Nucleus accumbens (tissue), 56 donors: ENCODE measurements around the gene NYAP1.
"Not testable (repeated sequence)": the region's sequence is repeated elsewhere in the genome, so short reads cannot be mapped to it uniquely, and the experiment has no call there.

Experiments used
- DNase-seq, 56 donors: peaks; one replicate each; lab custom pipeline; 2025; lab: John Stamatoyannopoulos, UW

The NYAP1 gene

DNA sequence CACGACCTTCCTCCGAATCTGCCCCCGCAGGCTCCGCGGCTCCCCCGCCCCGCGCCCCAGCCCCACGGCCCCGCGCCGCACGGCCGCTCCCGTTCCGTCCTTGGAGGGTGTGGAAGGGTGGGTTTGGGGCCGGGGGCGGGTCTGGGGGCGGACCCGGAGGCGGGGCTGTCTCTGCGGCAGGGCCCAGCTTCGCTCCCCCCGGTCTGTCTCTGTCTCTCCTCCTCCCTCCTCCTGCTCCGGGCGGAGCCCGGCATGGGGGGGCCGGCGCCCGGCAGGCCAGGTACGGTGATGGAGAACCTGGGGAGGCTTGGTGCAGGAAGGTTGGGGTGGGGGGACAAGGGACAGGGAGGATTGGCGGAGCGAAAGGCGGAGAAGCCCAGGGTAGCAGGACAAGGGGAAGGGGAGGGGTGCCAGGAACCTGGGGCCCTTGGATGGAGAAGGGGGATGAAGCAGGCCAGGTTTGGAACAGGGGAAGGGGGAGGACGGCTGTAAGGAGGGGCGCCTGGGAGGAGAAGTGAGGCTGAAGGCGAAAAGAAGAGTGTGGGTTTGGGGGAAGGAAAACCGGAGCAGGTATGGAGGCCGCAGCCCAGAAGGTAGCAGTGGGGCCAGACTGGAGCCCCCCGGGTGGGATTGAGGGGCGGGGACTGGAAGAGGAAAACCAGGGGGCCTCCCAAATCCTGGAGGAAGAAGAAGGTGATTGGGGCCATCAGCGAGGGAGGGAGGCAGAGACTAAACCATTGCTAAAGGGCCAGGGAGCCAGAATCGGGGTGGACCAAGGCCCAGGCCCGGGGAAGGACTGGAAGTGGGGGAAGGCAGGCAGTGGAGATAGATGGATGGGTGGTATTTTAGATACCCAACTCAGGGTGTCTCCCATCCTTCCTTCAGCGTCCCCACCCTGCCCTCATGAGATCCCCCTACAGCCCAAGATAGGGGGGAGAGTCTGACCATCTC lies at the start of gene NYAP1:
TSS of gene NYAP1 (plus strand) at position 206 of the 951 bp plus-strand sequence. CDS start 1,385 bp downstream, outside the sequence.
- DNase-seq, result peak in 50 of 56 donors; percentile 20 to 79 (median 59)

DNA sequence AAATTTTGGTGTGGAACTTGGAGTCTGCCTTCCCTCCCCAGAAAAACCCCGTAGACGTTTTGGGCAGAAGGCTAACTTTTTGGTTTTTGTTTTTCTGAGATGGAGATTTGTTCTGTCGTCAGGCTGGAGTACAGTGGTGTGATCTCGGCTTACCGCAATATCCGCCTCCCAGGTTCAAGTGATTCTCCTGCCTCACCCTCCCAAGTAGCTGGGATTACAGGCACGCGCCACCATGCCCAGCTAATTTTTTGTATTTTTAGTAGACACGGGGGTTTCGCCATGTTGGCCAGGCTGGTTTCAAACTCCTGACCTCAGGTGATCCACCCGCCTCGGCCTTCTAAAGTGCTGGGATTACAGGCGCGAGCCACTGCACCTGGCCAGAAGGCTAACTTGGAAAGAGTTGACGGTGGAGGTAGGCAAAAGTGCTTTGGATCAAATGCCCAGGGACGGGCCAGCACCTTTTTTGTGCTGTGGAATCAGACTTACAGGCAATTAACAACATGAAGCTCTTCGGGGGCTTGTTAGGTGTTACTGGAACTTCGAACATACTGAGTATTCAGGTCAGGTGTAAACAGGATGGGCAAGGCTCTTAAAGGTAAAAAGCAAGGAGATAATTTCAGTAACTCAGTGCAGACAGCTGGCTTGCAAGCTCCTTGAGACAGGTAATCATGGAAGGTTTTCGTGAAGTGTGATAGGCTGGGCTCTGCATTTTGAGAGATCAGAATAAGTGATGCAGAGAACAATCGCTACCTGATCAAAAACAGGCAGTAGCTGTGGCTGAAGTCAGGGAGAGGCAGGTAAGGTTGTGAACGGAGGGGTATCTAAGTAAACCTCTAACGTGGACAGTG lies 49.2 kb upstream of the NYAP1 start:
- DNase-seq, result no peak

DNA sequence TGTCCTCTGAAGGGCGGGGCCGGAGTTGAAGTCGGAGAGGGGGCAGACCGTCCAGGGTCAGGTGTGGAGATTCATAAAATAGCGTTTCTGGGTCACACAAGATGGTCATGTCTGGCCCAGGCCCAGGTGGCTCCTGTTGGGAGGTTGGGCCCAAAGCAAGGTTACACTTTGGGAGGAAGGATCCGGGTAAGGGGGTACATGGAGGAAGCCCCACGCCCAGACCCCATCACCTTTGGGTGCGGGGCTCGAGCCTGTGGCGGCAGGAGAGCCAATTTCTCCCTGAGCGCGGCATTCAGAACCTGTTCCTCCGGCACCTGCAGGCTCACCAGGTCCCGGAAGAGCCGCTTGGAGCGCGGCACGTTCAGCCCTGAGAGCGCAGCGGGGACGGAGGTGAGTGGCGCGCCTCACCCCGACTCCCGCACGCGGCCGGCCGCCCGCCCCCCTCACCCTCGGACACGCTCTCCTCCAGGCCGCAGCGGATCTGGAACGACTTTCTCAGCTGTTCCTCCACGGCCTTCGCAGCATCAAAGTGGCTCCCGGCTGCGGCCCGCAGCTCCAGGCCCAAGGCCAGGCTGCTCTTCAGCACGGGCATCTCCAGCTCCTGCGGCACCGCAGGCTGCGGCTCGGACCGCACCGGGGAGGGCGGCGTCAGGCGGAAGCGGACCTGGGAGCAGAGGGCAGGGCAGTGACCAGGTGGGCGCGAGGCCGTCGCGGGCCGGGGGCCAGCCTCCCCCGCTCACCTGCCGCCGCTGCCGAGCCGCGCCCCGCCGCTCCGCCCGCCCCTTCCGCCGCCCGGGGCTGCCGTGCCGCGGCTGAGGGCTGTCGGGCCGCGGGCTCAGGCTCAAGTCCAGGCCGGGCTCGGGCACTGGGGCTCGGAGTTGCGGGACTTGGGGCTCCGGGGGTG lies 48.1 kb upstream of the NYAP1 start:
- peak in 15 of 56 donors; percentile 10 to 51 (median 34) for DNase-seq

DNA sequence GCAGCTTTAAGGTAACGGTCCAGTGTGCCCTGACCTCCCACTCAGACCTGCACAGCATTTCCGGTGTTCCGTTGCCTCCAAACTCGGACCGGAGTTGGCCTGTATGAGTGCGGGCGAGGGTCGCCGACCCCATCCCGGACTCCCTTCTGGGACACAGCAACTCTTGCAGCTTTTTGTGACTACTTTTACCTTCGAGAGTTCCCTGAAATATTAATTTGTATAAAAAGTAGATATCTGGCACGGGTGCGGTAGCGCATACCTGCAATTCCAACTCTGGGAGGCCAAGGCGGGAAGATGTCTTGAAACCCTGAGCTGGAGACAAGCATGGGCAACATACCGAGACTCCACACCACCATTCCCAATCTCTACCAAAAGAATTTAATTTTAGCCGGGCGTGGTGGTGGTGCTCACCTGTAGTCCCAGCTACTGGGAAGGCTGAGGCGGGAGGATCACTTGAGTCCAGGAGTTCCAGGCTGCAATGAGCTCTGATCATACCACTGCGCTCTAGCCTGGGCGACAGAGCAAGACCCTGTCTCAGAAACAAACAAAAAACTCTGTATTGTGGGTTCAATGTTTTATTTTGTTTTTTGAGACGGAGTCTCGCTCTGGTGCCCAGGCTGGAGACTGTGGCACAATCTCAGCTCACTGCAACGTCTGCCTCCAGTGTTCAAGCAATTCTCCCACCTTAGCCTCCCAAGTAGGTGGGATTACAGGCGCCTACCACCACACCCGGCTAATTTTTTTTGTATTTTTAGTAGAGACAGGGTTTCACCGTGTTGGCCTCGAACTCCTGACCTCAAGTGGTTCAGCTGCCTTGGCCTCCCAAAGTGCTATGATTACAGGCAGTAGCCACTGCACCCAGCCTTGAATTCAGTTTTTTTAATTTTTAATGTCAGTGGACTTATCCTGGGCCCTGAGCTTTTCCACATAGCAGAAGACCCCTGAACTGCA lies 46.3 kb upstream of the NYAP1 start:
- DNase-seq, result peak in 3 of 56 donors; percentile 2 to 15 (median 12)

DNA sequence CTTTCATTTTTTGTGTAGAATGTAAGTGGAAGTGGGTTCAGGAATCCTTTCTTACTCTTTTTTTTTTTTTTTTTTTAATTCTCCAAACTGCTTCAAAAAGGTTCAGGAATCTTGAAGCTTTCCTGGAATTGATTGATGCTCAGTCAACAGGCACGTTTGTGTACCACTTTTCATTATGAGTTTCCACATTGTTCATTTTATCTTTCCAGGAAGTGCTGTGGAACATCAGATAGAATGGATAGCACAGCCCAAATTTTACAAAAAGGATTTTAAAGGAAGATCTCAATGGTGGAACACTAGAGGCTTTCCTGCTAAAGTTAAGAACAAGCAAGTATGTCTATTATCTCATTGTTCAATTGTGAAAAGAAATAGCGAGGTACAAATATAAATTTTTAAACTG lies 45.6 kb upstream of the NYAP1 start:
- no peak for DNase-seq

DNA sequence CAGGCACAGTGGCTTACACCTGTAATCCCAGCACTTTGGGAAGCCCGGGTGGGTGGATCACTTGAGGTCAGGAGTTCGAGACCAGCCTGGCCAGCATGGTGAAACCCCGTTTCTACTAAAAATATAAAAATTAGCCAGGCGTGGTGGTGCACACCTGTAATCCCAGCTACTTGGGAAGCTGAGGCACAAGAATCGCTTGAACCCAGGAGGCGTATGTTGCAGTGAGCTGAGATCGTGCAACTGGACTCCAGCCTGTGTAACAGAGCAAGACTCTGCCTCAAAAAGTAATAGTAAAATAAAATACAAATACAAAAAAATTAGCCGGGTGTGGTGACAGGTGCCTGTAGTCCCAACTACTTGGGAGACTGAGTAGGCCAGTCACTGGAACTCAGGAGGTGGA lies 45.0 kb upstream of the NYAP1 start:
- DNase-seq, result not testable (repeated sequence)

DNA sequence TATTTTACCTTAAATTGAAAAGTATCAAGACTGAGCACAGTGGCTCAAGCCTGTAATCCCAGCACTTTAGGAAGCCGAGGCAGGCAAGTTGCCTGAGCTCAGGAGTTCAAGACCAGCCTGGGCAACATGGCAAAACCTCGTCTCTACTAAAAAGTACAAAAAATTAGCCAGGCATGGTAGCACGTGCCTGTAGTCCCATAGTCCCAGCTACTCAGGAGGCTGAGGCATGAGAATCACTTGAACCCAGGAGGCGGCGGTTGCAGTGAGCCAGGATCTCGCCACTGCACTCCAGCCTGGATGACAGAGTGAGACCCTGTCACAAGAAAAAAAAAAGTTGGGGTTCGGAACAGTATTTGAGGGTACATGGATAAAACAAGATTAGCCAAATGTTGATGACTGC lies 44.5 kb upstream of the NYAP1 start:
- DNase-seq, result not testable (repeated sequence)

DNA sequence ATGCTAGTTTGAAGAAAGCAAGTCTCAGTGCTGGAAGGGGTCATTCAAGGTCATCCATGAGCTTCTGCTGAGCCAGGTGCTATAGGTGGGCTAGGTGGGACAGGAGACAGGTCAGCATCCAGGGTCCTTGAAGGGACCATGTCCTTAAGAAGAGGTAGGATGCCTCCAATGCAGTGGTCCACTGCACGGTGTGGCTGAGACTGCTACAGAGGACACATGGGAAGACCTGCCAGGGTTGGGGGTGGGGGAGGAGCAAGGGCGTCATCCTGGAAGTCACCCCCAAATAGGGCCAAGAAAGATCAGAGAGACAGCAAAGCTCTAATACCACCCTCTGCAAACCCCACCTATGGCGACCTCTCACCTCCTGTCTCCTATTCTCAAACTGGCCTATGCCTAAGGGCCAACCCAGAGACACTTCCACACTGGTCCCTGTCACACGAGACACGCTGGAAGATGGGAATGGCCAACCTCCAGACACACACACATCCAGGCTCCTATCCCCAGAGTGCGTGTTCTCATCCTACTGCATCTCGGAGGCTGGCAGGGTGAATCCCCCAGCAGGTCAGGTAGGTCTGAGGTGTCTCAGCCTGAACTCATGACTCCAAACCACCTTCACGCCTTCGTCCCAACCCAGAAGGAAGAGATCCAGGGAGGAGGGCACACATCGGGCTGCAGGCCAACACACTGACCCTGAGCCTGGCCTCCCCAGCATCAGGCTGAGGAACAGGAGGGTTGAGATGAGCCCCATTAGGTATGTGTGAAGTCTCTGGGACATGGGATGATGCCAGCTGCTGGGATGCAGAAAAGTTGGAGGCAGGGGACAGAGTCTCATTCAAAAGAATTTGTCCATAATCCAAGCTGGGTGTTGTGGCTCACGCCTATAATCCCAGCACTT lies 41.8 kb upstream of the NYAP1 start:
- DNase-seq, result no peak

DNA sequence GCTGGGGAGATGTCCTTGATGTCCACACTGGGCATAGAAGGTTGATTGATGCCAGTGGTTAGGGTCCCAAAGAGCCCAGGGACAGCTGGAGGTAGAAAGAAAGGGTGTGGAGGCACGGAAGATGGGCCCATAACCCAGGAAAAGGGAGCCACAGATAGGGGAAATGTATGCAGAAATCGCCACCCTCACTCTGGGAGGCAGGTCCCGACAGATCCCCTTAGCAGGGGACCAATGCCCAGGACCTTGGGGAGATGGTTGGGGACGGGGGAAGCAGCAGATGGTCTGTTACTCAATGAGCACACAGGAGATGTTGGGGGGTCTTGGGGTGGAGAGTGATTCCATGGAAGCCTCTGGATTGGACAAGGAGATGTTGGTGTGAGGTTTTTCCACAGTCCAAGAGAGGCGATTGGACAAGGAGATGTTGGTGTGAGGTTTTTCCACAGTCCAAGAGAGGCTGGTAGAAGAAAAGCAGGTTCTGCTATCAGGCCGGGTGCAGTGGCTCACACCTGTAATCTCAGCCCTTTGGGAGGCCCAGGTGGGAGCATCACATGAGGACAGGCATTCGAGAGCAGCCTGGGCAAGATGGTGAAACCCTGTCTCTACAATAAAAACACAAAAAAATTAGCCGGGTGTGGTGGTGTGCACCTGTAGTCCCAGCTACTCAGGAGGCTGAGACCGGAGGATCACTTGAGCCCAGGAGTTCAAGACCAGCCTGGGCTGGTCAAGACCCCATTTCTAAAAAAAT lies 40.5 kb upstream of the NYAP1 start:
- no peak for DNase-seq

DNA sequence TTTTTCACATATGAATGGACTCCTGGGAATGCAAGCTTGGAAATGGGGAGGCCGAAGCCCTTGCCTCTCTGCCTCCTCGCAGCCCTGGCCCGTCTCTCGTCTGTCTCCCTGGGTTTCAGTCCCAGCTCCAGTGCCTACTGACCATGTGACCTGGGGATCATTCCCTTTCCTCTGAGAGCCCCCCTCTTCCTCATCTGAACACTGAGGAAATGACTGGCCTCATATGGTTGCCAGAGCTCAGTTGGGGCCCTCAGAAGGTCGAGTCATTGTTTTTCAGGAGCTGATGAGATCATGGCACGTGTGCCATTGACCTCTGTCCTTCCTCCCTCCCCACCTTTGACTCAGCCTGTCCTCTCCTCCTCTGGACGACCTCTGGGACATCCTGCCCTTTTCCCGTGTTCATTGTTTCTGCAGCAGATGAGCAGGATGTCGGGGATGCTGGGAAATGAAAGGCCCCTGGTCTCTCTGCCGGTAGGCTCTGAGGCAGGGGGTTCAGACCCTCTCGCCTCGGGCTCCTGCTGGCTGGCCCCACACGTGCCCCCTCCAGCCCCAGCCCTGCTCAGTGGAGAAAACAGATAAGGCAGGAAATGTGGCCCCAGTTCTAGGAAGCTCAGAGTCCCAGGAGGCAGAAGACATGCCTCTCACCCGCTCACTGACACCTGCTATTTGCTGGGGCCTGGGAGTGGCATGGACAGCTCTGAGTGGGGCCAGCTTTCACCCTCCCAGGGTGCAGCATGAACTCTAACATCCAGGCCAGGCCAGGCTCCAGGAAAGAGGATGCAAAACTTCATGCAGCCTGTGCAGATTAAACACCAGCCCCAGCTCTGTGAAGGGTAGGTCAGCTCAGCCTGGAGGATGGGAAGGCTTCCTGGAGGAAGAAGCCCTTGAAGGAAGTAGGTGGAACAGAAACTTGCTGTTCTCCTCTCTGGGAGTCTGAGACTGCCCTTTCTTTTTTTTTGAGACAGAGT lies 39.1 kb upstream of the NYAP1 start:
- no peak for DNase-seq

DNA sequence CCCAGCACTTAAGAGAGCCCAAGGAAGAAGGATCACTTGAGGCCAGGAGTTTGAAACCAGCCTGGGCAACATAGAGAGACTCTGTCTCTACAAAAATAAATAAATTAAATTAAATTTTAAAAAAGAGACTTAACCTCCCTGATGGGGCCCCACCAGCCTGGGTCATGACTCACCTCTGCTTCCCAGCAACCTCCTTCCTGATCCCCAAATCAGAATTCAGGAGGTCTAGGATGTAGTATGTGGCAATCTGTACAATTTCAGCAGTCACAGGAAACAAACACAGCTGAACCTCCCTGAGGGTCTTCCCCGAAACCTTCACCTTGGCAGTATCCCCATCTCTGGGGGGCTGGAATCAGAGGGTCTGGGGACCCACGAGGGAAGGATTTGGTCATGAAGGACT lies 37.7 kb upstream of the NYAP1 start:
- no peak for DNase-seq

DNA sequence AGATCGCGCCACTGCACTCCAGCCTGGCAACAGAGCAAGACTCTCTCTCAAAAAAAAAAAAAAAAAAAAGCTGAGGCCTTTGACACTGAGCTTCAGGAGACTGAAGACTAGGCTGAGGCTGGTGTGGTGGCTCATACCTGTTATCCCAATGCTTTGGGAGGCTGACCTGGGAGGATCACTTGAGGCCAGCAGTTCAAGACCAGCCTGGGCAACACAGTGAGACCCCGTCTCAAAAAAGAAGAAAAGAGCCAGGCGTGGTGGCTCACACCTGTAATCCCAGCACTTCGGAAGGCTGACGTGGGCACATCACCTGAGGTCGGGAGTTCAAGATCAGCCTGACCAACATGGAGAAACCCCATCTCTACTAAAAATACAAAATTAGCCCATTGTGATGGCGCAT lies 36.4 kb upstream of the NYAP1 start:
- DNase-seq, result not testable (repeated sequence)

DNA sequence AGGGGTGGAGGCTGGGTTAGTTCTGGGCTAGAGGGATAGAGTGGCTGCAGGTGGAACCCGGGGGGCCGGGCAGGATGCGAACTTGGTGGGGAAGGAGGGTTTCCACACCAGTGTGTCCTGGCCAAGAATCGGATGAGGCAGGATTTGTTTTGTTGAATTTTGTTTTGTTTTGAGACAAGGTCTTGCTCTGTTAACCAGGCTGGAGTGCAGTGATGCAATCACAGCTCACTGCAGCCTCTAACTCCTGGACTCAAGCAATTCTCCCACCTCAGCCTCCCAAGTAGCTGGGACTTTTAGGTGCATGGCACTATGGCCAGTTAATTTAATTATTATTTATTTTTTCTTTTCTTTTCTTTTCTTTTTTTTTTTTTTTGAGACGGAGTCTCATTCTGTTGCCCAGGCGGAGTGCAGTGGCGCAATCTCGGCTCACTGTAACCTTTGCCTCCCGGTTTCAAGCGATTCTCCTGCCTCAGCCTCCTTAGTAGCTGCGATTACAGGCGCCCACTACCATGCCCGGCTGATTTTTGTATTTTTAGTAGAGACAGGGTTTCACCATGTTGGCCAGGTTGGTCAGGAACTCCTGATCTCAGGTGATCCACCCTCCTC lies 34.4 kb upstream of the NYAP1 start:
- DNase-seq, result no peak

DNA sequence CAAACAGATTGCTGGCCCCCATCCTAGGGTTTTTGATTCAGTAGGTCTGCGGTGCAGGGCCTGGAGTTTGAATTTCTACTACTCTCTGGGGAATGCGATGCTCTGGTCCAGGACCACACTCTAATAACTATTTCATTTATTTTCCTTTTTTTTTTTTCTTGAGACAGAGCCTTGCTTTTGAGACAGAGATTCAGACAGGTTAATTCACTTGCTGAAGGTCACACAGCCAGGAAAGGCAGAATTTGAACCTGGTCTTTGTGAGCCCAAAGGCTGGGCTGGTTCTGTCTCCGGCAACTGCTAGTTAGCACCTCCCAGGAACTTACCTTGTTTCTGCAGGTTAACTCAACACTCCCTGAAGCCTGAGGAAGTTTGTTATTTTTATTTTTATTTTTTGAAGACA lies 31.2 kb upstream of the NYAP1 start:
- DNase-seq, result no peak

DNA sequence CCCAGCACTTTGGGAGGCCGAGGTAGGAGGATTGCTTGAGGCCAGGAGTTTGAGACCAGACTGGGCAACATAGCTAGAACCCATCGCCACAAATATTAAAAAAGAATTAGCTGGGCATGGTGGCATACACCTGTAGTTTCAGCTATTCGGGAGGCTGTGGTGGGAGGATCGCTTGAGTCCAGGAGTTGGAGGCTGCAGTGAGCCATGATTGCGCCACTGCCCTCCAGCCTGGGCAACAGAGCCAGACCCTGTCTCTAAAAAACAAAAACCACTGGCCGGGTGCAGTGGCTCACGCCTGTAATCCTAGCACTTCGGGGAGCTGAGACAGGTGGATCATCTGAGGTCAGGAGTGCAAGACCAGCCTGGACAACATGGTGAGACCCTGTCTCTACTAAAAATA lies 29.9 kb upstream of the NYAP1 start:
- DNase-seq, result not testable (repeated sequence)

DNA sequence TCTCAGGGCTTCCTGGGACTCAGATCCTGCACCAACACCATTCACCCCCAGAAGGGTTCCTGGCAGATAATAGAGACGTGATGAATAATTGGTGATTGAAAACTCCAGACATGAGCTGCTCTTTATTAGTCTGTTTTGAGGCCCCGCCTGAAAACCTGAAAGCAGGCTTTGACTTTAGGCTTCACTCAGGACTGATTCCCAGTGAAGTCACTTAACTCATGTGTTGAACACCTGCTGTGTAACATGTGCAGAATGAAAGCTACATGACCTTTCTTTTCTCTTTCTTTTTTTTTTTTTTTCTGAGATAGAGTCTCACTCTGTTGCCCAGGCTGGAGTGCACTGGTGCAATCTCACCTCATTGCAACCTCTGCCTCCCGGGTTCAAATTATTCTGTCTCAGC lies 28.5 kb upstream of the NYAP1 start:
- no peak for DNase-seq
